ENCODE data around the gene FHL5. TPM values are rescaled to one million over a fixed set of nuclear protein-coding genes. Genes with fewer than 3 reads are reported as not detected.

Gene FHL5
- total RNA-seq, 1 experiment from 2014 or later = not detected

DNA sequence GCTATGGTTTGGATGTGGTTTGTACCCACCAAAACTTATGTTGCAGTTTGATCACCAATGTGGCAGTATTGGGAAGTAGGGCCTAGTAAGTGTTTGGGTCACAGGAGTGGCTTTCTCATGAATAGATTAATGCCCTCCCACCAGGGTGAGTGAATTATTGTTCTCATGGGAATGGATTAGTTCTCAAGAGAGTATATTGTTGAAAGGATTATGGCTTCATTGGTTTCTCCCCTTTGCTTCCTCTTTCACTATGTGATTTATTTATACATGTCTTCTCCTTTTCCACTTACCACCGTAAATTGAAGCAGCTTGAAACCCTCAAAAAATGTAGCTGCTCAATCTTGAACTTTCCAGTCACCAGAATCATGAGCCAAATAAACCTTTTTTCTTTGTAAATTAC lies 30.5 kb upstream of the FHL5 start:
- Mint-ChIP-seq H3K27me3 (ENCODE audit: insufficient read depth, unreplicated experiment) (no peaks in the 10 kb centered on the region), H3K4me1 (ENCODE audit: low read depth, unreplicated experiment) (no peaks in the 10 kb centered on the region), H3K9me3 (ENCODE audit: unreplicated experiment) (no peaks in the 10 kb centered on the region), H3K27ac (ENCODE audit: unreplicated experiment) (no peak overlapping the region), H3K36me3 (ENCODE audit: insufficient read depth, unreplicated experiment) (peaks cover 25% of the 10 kb centered on the region), H3K4me3 (ENCODE audit: unreplicated experiment) (no peak overlapping the region)
- no peak overlapping the region for H3K4me3 ChIP-seq (ENCODE audit: low read depth, low read length)
- no peaks in the 10 kb centered on the region for H3K4me1 ChIP-seq
- no peaks in the 10 kb centered on the region for H3K36me3 ChIP-seq (ENCODE audit: control insufficient read depth, insufficient read depth, low read length)
- TF ChIP-seq, protein P1, sequence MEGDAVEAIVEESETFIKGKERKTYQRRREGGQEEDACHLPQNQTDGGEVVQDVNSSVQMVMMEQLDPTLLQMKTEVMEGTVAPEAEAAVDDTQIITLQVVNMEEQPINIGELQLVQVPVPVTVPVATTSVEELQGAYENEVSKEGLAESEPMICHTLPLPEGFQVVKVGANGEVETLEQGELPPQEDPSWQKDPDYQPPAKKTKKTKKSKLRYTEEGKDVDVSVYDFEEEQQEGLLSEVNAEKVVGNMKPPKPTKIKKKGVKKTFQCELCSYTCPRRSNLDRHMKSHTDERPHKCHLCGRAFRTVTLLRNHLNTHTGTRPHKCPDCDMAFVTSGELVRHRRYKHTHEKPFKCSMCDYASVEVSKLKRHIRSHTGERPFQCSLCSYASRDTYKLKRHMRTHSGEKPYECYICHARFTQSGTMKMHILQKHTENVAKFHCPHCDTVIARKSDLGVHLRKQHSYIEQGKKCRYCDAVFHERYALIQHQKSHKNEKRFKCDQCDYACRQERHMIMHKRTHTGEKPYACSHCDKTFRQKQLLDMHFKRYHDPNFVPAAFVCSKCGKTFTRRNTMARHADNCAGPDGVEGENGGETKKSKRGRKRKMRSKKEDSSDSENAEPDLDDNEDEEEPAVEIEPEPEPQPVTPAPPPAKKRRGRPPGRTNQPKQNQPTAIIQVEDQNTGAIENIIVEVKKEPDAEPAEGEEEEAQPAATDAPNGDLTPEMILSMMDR (IDR thresholded peaks at IDR 0.05; ENCODE audit: insufficient read depth in 1 of 2, low read depth in 1 of 2, low read length in 1 of 2, severe bottlenecking in 1 of 2, unreplicated experiment in 1 of 2) = no peak
- H3K27me3 ChIP-seq (replicated peaks; ENCODE audit: control insufficient read depth, insufficient read depth, low read length) = no peaks in the 10 kb centered on the region
- no peak for DNase-seq
- BruUV-seq (replicated peaks) = no TSS peak
- ChIA-PET CTCF (no interaction called here), POLR2A (no interaction called here)
- intact Hi-C loops (cut with micrococcal nuclease; ENCODE audit: unreplicated experiment) = no loop called here
- H3K9me3 ChIP-seq = no peaks in the 10 kb centered on the region

GRCh38 chr6:96537726-96538125 lies 25.2 kb upstream of the FHL5 start:
- no peaks in the 10 kb centered on the region for H3K4me1 ChIP-seq
- peaks cover 21% of the 10 kb centered on the region for H3K36me3 Mint-ChIP-seq (ENCODE audit: insufficient read depth, unreplicated experiment)
- H3K9me3 ChIP-seq = no peaks in the 10 kb centered on the region
- H3K27me3 ChIP-seq (replicated peaks; ENCODE audit: control insufficient read depth, insufficient read depth, low read length) = no peaks in the 10 kb centered on the region
- TF ChIP-seq, protein P1 (IDR thresholded peaks at IDR 0.05; ENCODE audit: insufficient read depth in 1 of 2, low read depth in 1 of 2, low read length in 1 of 2, severe bottlenecking in 1 of 2, unreplicated experiment in 1 of 2) = no peak
- no peak overlapping the region for H3K4me3 ChIP-seq (ENCODE audit: low read depth, low read length)
- intact Hi-C loops (cut with micrococcal nuclease; ENCODE audit: unreplicated experiment) = no loop called here
- H3K36me3 ChIP-seq (ENCODE audit: control insufficient read depth, insufficient read depth, low read length) = no peaks in the 10 kb centered on the region
- H3K27ac Mint-ChIP-seq (ENCODE audit: unreplicated experiment) = no peak overlapping the region
- POLR2A ChIA-PET = no interaction called here
- no TSS peak for BruUV-seq (replicated peaks)
- no peaks in the 10 kb centered on the region for H3K4me1 Mint-ChIP-seq (ENCODE audit: low read depth, unreplicated experiment)
- H3K4me3 Mint-ChIP-seq (ENCODE audit: unreplicated experiment) = no peak overlapping the region
- no peaks in the 10 kb centered on the region for H3K9me3 Mint-ChIP-seq (ENCODE audit: unreplicated experiment)
- DNase-seq = no peak
- CTCF ChIA-PET = no interaction called here
- H3K27me3 Mint-ChIP-seq (ENCODE audit: insufficient read depth, unreplicated experiment) = no peaks in the 10 kb centered on the region

- Mint-ChIP-seq H3K4me1 (ENCODE audit: low read depth, unreplicated experiment) (no peaks in the 10 kb centered on the region), H3K36me3 (ENCODE audit: insufficient read depth, unreplicated experiment) (peaks cover 35% of the 10 kb centered on the region), H3K27me3 (ENCODE audit: insufficient read depth, unreplicated experiment) (no peaks in the 10 kb centered on the region), H3K27ac (ENCODE audit: unreplicated experiment) (no peak overlapping the region), H3K9me3 (ENCODE audit: unreplicated experiment) (no peaks in the 10 kb centered on the region), H3K4me3 (ENCODE audit: unreplicated experiment) (no peak overlapping the region)
- Histone ChIP-seq H3K9me3 (no peaks in the 10 kb centered on the region), H3K27me3 (replicated peaks; ENCODE audit: control insufficient read depth, insufficient read depth, low read length) (no peaks in the 10 kb centered on the region), H3K36me3 (ENCODE audit: control insufficient read depth, insufficient read depth, low read length) (no peaks in the 10 kb centered on the region), H3K4me3 (ENCODE audit: low read depth, low read length) (no peak overlapping the region), H3K4me1 (no peaks in the 10 kb centered on the region)
- peak in 1 of 2 experiments; percentile 3 for DNase-seq
- ChIA-PET CTCF (no interaction called here), POLR2A (no interaction called here)
- TF ChIP-seq, protein P1 (IDR thresholded peaks at IDR 0.05; ENCODE audit: insufficient read depth in 1 of 2, low read depth in 1 of 2, low read length in 1 of 2, severe bottlenecking in 1 of 2, unreplicated experiment in 1 of 2) = peak in 1 of 2 experiments; percentile 24
- BruUV-seq (replicated peaks) = no TSS peak
- intact Hi-C loops (cut with micrococcal nuclease; ENCODE audit: unreplicated experiment) = loop anchor here (5.0 kb wide), 1 partner anchor 505 kb away; no protein-coding TSS in a partner anchor
Observed at GRCh38 chr6:96542702-96543101, 20.2 kb upstream of the FHL5 start.
